Loucy (cell line): ENCODE data around the gene LPIN2.

Source experiments
- EZH2phosphoT487 ChIP-seq: fragments of 200-600 bp; IDR thresholded peaks from 2 replicates; pipeline ENCODE4 v1.6.1; 2018; ENCODE audit warnings: antibody characterized with exemption, mild to moderate bottlenecking, moderate library complexity, borderline replicate concordance
- TF ChIP-seq, protein P1 (sequence below): fragments of 200-600 bp; sonication (generic); conservative IDR thresholded peaks from 2 replicates; pipeline ENCODE4 v1.5.1; 2014; ENCODE audit warnings: mild to moderate bottlenecking, antibody characterized with exemption, low read length

- no peak for TF ChIP-seq EZH2phosphoT487
- TF ChIP-seq, protein P1, sequence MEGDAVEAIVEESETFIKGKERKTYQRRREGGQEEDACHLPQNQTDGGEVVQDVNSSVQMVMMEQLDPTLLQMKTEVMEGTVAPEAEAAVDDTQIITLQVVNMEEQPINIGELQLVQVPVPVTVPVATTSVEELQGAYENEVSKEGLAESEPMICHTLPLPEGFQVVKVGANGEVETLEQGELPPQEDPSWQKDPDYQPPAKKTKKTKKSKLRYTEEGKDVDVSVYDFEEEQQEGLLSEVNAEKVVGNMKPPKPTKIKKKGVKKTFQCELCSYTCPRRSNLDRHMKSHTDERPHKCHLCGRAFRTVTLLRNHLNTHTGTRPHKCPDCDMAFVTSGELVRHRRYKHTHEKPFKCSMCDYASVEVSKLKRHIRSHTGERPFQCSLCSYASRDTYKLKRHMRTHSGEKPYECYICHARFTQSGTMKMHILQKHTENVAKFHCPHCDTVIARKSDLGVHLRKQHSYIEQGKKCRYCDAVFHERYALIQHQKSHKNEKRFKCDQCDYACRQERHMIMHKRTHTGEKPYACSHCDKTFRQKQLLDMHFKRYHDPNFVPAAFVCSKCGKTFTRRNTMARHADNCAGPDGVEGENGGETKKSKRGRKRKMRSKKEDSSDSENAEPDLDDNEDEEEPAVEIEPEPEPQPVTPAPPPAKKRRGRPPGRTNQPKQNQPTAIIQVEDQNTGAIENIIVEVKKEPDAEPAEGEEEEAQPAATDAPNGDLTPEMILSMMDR = no peak
These were observed 42.9 kb upstream of the LPIN2 start for GRCh38 chr18:3055816-3056215.
